Astrocyte of the spinal cord (primary cell): ENCODE results near the gene NOP9.

Experiments
- DNase-seq: peaks from one replicate; pipeline ENCODE4 v3.0.0; 2011; ENCODE audit warnings: low read depth, low spot score
- H3K4me3 ChIP-seq: 2 replicates; pipeline ENCODE4 v1.5.1; 2011; ENCODE audit warnings: low read depth, mild to moderate bottlenecking, low read length, moderate library complexity
- CTCF ChIP-seq: IDR thresholded peaks from 2 replicates; pipeline ENCODE4 v1.5.1; 2012; ENCODE audit warnings: low read depth, mild to moderate bottlenecking, low read length, inconsistent platforms
- in situ Hi-C: cut with HindIII; loops from 2 replicates; pipeline ENCODE4 v1.10.0; 2017; ENCODE audit warnings: low sequenced_read_pairs

The NOP9 gene

GRCh38 chr14:24309538-24310264 is 10.1 kb downstream of the NOP9 start, which contains the start of gene LTB4R2:
LTB4R2 (plus strand) TSS chr14:24310140; CDS start chr14:24310665, 525 bp downstream.
- no peak within 1 kb of the TSS for H3K4me3 ChIP-seq
- TF ChIP-seq CTCF: no peak
- in situ Hi-C loops: no loop called here
- DNase-seq: no peak

- no peak for DNase-seq
- H3K4me3 ChIP-seq: no peak overlapping the region
- TF ChIP-seq CTCF: no peak
- in situ Hi-C loops: no loop called here
These were observed 10.6 kb downstream of the NOP9 start for GRCh38 chr14:24310265-24310645.

- H3K4me3 ChIP-seq: no peak within 1 kb of the TSS
- peak; percentile 17 for TF ChIP-seq CTCF
- in situ Hi-C loops: no loop called here
- DNase-seq: peak; percentile 81
These were observed 11.3 kb downstream of the NOP9 start, which contains the start of gene LTB4R for GRCh38 chr14:24310646-24311604. LTB4R (plus strand) TSS chr14:24311502; CDS start chr14:24315652, 4,150 bp downstream.

- no peak for DNase-seq
- no peak overlapping the region for H3K4me3 ChIP-seq
These were observed 12.4 kb downstream of the NOP9 start for GRCh38 chr14:24311837-24312615.

GRCh38 chr14:24312736-24313507 is 13.3 kb downstream of the NOP9 start:
- no peak for DNase-seq
- H3K4me3 ChIP-seq: no peak overlapping the region
- no peak for TF ChIP-seq CTCF
- in situ Hi-C loops: no loop called here

More at GRCh38 chr14:24311837-24312615, 12.4 kb downstream of the NOP9 start:
- in situ Hi-C loops: no loop called here
- TF ChIP-seq CTCF: no peak
